ENCODE data around the gene BEAN1.

GRCh38 chr16:66481943-66482390 lies 54.9 kb downstream of the BEAN1 start:
- no peak for TF ChIP-seq EP300 (IDR thresholded peaks at IDR 0.05)
- TF ChIP-seq, protein P1, sequence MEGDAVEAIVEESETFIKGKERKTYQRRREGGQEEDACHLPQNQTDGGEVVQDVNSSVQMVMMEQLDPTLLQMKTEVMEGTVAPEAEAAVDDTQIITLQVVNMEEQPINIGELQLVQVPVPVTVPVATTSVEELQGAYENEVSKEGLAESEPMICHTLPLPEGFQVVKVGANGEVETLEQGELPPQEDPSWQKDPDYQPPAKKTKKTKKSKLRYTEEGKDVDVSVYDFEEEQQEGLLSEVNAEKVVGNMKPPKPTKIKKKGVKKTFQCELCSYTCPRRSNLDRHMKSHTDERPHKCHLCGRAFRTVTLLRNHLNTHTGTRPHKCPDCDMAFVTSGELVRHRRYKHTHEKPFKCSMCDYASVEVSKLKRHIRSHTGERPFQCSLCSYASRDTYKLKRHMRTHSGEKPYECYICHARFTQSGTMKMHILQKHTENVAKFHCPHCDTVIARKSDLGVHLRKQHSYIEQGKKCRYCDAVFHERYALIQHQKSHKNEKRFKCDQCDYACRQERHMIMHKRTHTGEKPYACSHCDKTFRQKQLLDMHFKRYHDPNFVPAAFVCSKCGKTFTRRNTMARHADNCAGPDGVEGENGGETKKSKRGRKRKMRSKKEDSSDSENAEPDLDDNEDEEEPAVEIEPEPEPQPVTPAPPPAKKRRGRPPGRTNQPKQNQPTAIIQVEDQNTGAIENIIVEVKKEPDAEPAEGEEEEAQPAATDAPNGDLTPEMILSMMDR (IDR thresholded peaks at IDR 0.05): no peak
- TF ChIP-seq POLR2AphosphoS5 (IDR thresholded peaks at IDR 0.05): no peak
- TF ChIP-seq POLR2A (IDR thresholded peaks at IDR 0.05): no peak
